GM10266 (cell line): Measurements from ENCODE around the gene SETDB2.

Source experiments
- DNase-seq: peaks from one replicate; pipeline ENCODE4 v3.0.0; 2012; ENCODE audit errors: extremely low spot score
- CTCF ChIP-seq: IDR thresholded peaks from 2 replicates; pipeline ENCODE4 v1.5.1; 2012; ENCODE audit warnings: mild to moderate bottlenecking, low read depth; ENCODE audit not compliant: control insufficient read depth, insufficient read depth; ENCODE audit errors: missing control alignments

Gene SETDB2

GRCh38 chr13:49503951-49504350, 59.9 kb downstream of the SETDB2 start:
- no peak for DNase-seq

GRCh38 chr13:49512578-49512977, 68.5 kb downstream of the SETDB2 start:
- DNase-seq: no peak
- TF ChIP-seq CTCF: no peak

More at GRCh38 chr13:49503951-49504350, 59.9 kb downstream of the SETDB2 start:
- no peak for TF ChIP-seq CTCF

- no peak for DNase-seq
- TF ChIP-seq CTCF: no peak
Observed at GRCh38 chr13:49516467-49516866, 72.4 kb downstream of the SETDB2 start.

- DNase-seq: no peak
- peak; percentile 6 for TF ChIP-seq CTCF
Observed at GRCh38 chr13:49517461-49517860, 73.4 kb downstream of the SETDB2 start.

- TF ChIP-seq CTCF: no peak
- no peak for DNase-seq
Observed at GRCh38 chr13:49521224-49521623, 77.2 kb downstream of the SETDB2 start.

GRCh38 chr13:49524740-49525501, 80.8 kb downstream of the SETDB2 start:
- TF ChIP-seq CTCF: no peak

GRCh38 chr13:49527123-49527522, 83.0 kb downstream of the SETDB2 start:
- no peak for TF ChIP-seq CTCF
- DNase-seq: no peak

More at GRCh38 chr13:49524740-49525501, 80.8 kb downstream of the SETDB2 start:
- no peak for DNase-seq
